ENCODE measurements around the gene PRRT1B.
"Not testable (repeated sequence)": the region's sequence is repeated elsewhere in the genome, so short reads cannot be mapped to it uniquely, and the experiment has no call there.

PRRT1B gene

GRCh38 chr9:131549186-131549585 is 3.9 kb downstream of the PRRT1B start:
- DNase-seq (ENCODE audit: low spot score); FAIRE-seq: not testable (repeated sequence)

DNA sequence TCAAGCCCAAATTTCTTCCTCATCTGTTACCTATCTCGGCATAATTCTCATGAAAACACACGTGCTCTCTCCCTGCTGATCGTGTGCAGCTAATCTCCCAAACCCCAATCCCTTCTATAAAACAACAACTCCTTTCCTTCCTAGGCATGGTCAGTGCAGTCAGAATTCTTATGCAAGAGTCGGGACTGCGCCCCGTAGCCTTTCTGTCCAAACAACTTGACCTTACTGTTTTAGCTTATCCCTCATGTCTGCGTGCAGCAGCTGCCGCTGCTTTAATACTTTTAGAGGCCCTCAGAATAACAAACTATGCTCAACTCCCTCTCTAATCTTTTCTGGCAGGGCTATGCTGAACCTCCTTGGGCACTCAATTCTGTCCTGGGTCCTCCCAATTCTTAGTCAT is 5.1 kb downstream of the PRRT1B start:
- not testable (repeated sequence) for FAIRE-seq; DNase-seq (ENCODE audit: low spot score)

DNA sequence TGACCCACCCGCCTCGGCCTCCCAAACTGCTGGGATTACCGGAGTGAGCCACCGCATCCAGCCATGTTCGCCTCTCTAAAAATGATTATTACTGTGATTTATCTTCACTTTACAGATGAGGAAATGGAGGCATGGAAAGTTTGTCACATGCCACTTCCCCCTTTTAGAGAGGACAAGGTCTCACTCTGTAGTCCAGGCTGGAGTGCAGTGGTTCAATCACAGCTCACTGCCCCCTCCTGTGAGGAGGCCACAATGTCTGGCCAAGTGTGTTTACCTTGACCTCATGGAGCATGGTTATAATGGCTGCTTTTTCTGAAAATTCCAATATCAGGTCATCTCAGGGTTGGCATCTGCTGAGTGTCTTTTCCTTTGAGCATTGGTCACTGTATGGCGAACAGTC is 6.7 kb downstream of the PRRT1B start:
- DNase-seq (ENCODE audit: low spot score) = no peak
- FAIRE-seq = no peak

- FAIRE-seq = no peak
- no peak for DNase-seq (ENCODE audit: low spot score)
These were observed 8.9 kb downstream of the PRRT1B start for GRCh38 chr9:131554087-131554842.

DNA sequence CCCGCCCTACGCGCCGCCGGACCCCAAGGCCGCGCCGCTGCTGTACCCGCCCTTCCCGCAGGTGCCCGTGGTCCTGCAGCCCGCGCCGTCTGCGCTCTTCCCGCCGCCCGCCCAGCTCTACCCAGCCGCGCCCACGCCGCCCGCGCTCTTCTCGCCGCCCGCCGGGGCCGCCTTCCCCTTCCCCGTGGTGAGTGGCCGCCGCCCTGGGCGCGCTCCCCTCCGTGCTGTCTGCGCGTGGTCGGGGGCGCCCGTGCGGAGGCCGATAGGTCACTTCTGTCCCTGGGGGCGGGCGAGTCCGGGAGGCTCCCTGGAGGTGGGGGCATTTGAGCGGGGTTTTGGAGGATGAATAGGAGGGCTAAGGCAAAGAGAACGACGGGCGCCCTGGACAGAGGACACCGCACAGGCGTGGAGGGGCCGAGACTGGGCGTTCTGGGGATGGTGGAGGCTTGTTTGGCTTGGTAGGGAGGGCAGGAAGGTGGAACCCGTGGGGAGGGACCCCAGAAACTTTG is 9.6 kb downstream of the PRRT1B start:
- no peak for DNase-seq (ENCODE audit: low spot score)
- FAIRE-seq = no peak

GRCh38 chr9:131555841-131556673 is 10.7 kb downstream of the PRRT1B start:
- DNase-seq (ENCODE audit: low spot score) (no peak), FAIRE-seq (no peak)

DNA sequence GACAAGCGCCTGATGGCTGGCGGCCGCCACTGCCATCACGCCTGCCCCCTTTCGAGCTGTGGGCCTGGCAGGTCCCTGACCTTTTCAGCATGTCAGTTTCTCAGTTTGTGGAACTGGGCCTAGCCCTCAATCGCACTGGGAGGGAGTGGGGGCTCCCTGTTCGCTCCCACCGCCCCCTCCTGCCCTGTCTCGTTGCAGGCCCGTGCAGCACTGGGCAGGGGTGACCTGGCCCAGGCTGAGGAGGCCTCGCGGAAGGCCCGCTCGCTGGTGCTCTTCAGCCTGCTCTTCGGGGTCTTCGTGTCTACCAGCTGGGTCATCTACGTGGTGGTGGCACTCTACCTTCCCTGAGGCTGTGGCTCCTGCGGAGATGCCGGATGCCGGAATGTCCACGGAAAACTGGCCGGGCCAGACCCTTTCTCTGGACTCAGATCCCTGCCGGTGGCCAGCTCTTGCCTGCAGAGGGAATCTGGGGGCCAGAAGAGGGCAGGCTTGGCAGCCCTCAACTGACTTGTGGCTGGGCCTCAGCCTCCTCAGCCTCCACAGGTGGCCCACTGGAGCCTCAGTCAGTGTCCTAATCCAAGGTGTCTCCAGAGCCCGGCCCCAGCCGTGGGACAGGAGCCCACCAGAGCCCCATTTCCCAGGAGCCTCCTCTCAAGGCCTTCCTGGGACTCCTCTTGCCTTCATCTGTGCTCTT is 12.7 kb downstream of the PRRT1B start:
- DNase-seq (ENCODE audit: low spot score) (no peak), FAIRE-seq (no peak)

DNA sequence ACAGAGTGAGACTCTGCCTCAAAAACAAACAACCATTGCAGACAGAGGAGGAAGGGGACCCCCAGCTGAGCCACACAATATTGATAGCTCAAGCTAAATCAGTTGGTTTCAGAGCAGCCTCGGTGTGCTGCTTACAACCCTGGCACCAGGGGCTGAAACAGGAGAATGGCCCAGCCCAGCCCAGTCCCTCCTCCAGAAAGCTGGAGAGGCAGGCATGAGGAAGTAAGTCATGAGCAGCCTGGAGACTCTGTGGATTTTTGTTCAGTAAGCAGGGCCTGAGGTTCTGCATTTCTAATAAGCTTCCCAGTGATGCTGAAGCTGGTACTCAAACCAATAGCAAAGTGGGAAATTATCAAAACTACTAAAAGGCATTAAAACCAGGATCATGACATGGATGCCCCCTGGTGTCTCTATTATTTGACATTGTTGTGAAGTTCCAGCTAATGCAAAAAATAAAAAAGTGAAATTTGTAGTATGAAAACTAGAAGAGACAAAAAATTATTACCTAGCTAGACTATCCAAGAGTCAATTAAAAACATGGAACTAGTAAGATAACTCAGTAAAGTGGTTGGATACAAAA is 14.2 kb downstream of the PRRT1B start:
- no peak for FAIRE-seq
- DNase-seq (ENCODE audit: low spot score) = no peak

- DNase-seq (ENCODE audit: low spot score) = peak; percentile 48
- FAIRE-seq = no peak
These were observed 17.0 kb downstream of the PRRT1B start for GRCh38 chr9:131562032-131562959.

DNA sequence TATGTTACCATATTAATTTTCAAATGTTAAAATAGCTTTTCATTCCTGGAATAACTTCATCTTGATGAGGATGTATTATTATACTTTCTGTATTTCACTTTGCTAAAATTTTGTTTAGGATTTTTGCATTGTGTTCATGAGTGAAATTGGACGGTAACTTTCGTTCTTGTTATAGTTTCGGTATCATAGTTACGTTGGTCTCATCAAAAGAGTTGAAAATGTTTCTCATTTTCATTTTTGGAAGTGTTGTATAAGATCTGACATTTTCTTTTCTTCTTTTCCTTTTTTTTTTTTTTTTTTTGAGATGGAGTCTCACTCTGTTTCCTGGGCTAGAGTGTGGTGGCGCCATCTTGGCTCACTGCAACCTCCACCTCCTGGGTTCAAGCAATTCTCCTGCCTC is 20.0 kb downstream of the PRRT1B start:
- DNase-seq (ENCODE audit: low spot score) (no peak), FAIRE-seq (no peak)

DNA sequence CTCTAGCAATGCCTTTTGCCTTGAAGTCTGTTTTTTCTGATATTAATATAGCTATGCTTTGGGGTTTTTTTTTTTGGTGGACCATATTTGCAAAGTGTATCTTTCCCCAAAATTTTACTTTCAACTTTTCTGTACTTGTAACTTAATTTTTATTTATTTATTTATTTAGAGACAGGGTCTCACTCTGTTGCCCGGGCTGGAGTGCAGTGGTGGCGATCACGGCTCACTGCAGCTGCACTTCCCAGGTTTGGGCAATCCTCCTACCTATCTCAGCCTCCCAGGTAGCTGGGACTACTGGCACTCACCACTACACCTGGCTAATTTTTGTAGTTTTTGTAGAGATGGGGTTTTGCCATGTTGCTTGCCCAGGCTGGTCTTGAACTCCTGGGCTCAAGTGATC is 20.8 kb downstream of the PRRT1B start:
- DNase-seq (ENCODE audit: low spot score) = no peak

GRCh38 chr9:131567910-131568309 is 22.6 kb downstream of the PRRT1B start:
- no peak for DNase-seq (ENCODE audit: low spot score)
- FAIRE-seq = no peak

More for the DNA sequence above, 20.8 kb downstream of the PRRT1B start:
- FAIRE-seq = no peak

GRCh38 chr9:131574730-131575640 is 29.7 kb downstream of the PRRT1B start:
- DNase-seq (ENCODE audit: low spot score) (no peak), FAIRE-seq (no peak)

DNA sequence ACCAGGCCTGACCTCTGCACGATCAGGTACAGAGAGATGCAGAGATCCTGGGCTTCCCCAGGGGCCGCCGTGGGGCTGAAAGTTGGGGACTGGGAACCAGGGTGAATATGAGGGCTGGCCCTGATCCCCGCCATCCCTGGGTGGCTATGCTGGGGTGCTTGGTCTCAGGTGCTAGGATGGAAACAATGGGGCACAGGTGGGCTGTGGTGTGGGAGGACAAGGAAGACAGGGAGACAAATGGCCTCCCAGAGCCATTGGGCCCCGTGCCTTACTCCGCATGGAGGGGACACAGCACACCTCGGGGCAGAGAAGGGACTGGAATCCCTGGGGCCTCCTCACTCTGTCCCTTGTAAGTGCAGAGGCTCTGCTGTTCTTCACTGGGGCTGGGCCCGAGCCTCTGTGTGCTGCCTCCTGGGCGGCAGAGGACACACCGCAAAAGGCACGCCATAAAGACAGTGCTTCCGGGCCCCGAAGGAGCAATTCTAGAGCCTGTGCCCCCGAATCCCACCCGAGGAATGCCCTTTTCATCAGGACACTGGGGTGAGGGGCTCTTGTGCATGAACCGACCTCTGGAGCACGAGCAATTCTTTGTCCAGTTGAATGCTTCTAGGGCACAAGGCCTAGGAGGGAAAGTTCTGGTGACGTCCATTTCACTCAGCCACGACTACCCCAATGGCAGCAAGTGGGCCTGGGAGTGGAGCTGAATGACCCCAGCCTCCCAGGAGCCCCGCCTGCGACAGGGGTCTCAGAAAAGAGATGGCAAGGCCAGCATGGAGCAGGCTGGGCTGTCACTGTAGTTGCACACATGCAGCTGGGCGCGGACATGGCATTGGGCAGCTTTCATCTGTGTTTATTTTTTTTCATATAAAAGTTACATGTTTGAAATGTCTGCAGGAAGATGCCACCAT is 30.9 kb downstream of the PRRT1B start:
- DNase-seq (ENCODE audit: low spot score) (no peak), FAIRE-seq (no peak)

DNA sequence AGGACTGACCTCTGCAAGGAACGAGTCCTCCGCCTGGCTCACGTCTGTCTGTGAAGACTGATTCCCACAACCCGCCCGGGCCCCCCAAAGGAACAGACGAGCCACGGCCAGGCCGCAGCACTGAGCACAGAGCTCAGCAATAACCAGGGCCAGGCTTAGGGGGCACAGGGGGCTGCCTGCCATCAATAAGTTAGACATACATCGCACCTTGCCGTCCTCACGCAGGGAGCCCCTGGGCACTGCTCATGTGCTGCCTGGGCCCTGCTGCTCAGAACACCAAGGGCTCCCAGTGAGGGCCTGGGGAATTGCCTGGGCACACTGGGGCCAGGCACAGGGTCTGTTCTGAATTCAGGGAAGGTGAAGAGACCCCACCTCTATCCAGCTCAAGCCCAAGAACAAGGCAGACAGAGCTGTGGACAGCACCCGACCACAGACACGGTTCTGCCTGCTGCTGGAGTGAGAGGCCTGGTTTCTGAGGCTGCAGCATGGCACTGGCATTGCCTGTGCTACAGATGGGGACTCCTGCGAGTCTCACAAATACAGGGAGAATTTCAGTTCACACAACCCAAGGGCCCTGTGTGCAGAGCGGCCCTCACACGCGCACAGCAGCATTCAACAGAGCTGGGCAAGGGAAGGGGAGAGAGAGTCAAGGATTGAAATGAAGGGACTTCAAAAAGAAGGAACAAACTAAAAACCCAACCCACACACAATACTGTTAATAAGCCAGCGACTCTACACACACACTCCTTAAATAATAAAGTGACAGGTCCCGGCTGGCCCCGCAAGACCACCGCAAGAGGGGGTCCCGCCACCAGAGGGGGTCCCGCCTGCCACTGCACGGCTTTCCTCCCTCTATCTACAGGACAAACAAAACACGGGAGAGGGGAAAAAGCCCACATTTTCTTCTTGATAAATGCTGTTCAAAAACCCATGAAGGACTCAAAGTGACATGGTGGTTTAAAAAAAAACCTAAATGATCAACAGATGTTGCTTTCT is 32.0 kb downstream of the PRRT1B start:
- FAIRE-seq (no peak), DNase-seq (ENCODE audit: low spot score) (no peak)

GRCh38 chr9:131578021-131578420 is 32.7 kb downstream of the PRRT1B start:
- DNase-seq (ENCODE audit: low spot score) (no peak), FAIRE-seq (no peak)
